ENCODE data around the gene OR2M3. TPM values are rescaled to one million over a fixed set of nuclear protein-coding genes. Genes with fewer than 3 reads are reported as not detected.

OR2M3 gene
- total and polyA plus RNA-seq, 2 of the 8 experiments (the other 6 are each of a cell fraction or from before 2014, with no cell fraction given) = not detected

GRCh38 chr1:248187363-248187762 lies 9.7 kb upstream of the OR2M3 start (continued):
- TF ChIP-seq SIN3A (conservative IDR thresholded peaks at IDR 0.05 in 1 of 2, IDR thresholded peaks at IDR 0.05 in 1 of 2; ENCODE audit: low read depth in 1 of 2, low read length in 2 of 2) (no peak), KDM5A (IDR thresholded peaks at IDR 0.05; ENCODE audit: low read length) (no peak), NRF1 (IDR thresholded peaks at IDR 0.05; ENCODE audit: low read depth, low read length) (no peak), CBX5 (IDR thresholded peaks at IDR 0.05; ENCODE audit: low read depth, low read length) (no peak), SIRT6 (IDR thresholded peaks at IDR 0.05; ENCODE audit: low read length) (no peak)
